Measurements from ENCODE around the gene GIGYF2.

GIGYF2 gene

DNA sequence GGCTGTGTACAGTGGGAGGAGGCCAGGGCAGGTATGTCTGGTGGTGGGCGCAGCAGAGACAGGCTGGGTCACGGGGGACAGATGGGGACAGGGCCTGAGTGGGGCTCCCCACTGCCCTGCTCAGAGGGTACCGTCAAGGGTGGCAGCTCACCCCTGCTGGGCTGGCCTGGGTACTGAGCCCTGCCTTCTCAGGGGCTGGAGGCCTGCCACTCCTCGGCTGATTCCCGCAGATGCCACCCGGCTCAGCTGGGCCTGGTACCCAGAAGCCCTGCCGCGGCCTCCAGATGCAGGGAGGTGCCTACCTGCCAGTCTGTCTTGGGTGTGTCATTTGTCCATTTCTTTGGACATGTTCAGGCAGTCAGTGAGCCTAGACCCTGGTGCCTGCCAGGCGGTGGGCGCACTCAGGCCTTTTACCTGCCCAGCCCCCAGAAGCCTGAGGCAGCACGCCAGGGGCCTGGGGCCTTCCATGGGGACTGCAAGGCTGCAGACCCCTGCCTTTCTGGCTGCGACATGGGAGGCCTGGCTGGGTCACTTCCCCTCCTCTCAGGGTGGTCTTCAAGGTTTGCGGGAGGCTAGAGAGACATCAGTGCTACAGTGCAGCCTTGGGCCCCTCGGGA lies 176.3 kb downstream of the GIGYF2 start:
- Histone ChIP-seq H2AFZ (ENCODE audit: low read depth, low read length) (no peak overlapping the region), H3K4me1 (ENCODE audit: insufficient read depth, low read length) (no peaks in the 10 kb centered on the region), H3K4me2 (ENCODE audit: insufficient read depth, low read length) (no peak overlapping the region), H3K36me3 (ENCODE audit: insufficient read depth, low read length) (no peaks in the 10 kb centered on the region), H3K27me3 (ENCODE audit: insufficient read depth, low read length, poor library complexity) (no peaks in the 10 kb centered on the region), H3K4me3 (ENCODE audit: low read depth in 1 of 2, low read length in 2 of 2) (no peak overlapping the region), H3K79me2 (ENCODE audit: insufficient read depth, low read length) (no peaks in the 10 kb centered on the region), H4K20me1 (ENCODE audit: insufficient read depth, low read length) (no peaks in the 10 kb centered on the region), H3K9ac (ENCODE audit: low read depth, low read length) (no peak overlapping the region), H3K9me3 (ENCODE audit: insufficient read depth, low read length, severe bottlenecking) (no peaks in the 10 kb centered on the region), H3K27ac (ENCODE audit: low read length) (no peak overlapping the region)
- no peak for DNase-seq
- ATAC-seq (ENCODE audit: insufficient read depth, low read depth), result no peak
- no peak for TF ChIP-seq EZH2 (IDR thresholded peaks at IDR 0.05; ENCODE audit: borderline replicate concordance, low read depth, low read length, severe bottlenecking)
- TF ChIP-seq, protein P1, sequence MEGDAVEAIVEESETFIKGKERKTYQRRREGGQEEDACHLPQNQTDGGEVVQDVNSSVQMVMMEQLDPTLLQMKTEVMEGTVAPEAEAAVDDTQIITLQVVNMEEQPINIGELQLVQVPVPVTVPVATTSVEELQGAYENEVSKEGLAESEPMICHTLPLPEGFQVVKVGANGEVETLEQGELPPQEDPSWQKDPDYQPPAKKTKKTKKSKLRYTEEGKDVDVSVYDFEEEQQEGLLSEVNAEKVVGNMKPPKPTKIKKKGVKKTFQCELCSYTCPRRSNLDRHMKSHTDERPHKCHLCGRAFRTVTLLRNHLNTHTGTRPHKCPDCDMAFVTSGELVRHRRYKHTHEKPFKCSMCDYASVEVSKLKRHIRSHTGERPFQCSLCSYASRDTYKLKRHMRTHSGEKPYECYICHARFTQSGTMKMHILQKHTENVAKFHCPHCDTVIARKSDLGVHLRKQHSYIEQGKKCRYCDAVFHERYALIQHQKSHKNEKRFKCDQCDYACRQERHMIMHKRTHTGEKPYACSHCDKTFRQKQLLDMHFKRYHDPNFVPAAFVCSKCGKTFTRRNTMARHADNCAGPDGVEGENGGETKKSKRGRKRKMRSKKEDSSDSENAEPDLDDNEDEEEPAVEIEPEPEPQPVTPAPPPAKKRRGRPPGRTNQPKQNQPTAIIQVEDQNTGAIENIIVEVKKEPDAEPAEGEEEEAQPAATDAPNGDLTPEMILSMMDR (IDR thresholded peaks at IDR 0.05; ENCODE audit: borderline replicate concordance, extremely low read depth, low read length, poor library complexity, severe bottlenecking), result no peak

DNA sequence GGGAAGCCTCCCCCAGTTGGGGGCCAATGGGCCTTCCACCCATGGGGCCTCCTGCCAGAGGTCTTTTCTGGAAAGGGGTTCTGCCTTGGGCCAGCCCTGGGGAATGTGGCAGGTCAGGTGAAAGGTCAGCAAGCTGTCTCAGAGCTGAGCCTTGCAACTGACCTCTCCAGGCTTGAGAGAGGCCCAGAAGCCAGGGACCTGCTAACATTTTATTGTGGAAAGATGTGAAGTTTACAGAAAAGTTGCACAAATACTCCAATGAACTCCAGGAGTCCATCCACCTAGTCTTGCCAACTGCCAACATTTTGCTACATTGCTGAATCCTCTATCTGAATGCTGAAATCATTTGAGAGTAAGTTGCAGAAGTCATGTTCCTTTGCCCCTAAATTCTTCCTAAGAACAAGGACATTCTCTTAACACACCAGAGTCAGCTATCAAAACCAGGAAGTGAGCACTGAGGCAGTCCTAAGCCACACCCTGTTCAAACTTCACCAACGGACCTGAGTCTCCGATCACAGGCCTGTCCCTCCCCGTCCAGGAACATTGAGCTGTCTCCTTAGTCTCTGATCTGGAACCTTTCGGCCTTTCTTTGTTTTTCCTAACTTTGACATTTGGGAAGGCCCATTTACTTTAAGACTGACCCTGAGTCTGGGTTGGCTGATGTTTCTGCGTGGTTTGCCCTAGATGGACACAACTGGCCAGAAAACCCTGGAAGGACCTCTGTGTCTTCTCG lies 176.9 kb downstream of the GIGYF2 start:
- Histone ChIP-seq H3K4me2 (ENCODE audit: insufficient read depth, low read length) (no peak overlapping the region), H3K9me3 (ENCODE audit: insufficient read depth, low read length, severe bottlenecking) (no peaks in the 10 kb centered on the region), H3K27me3 (ENCODE audit: insufficient read depth, low read length, poor library complexity) (no peaks in the 10 kb centered on the region), H2AFZ (ENCODE audit: low read depth, low read length) (no peak overlapping the region), H3K36me3 (ENCODE audit: insufficient read depth, low read length) (no peaks in the 10 kb centered on the region), H3K27ac (ENCODE audit: low read length) (no peak overlapping the region), H3K4me1 (ENCODE audit: insufficient read depth, low read length) (no peaks in the 10 kb centered on the region), H3K9ac (ENCODE audit: low read depth, low read length) (no peak overlapping the region), H3K79me2 (ENCODE audit: insufficient read depth, low read length) (no peaks in the 10 kb centered on the region), H4K20me1 (ENCODE audit: insufficient read depth, low read length) (no peaks in the 10 kb centered on the region), H3K4me3 (ENCODE audit: low read depth in 1 of 2, low read length in 2 of 2) (no peak overlapping the region)
- DNase-seq (no peak), ATAC-seq (ENCODE audit: insufficient read depth, low read depth) (no peak)
- no peak for TF ChIP-seq EZH2 (IDR thresholded peaks at IDR 0.05; ENCODE audit: borderline replicate concordance, low read depth, low read length, severe bottlenecking)
- TF ChIP-seq, protein P1 (IDR thresholded peaks at IDR 0.05; ENCODE audit: borderline replicate concordance, extremely low read depth, low read length, poor library complexity, severe bottlenecking), result no peak

DNA sequence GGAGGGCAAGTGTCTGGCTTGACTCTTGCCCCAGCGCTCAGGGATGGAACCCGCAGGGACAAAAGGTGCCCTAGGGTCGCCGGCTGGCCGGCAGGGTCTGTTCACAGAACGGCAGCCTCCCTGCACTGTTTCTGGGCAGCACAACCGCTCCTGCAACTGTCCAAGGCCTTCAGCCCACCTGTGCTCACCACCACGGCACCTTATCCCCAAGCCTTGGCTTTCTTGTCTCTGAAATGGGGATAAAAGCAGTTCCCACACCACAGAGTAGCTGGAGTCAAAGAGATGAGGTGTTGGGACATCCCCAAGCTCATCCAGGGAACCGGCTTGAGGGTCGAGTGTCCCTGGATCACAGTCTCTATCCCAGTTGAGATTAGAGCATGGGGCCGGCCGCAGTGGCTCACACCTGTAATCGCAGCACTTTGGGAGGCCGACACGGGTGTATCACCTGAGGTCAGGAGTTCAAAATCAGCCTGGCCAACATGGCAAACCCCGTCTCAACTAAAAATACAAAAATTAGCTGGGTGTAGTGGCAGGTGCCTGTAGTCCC lies 177.6 kb downstream of the GIGYF2 start:
- H2AFZ ChIP-seq (ENCODE audit: low read depth, low read length), result no peak overlapping the region
- H3K9me3 ChIP-seq (ENCODE audit: insufficient read depth, low read length, severe bottlenecking), result no peaks in the 10 kb centered on the region
- no peak for DNase-seq
- H3K27ac ChIP-seq (ENCODE audit: low read length), result no peak overlapping the region
- H3K4me3 ChIP-seq (ENCODE audit: low read depth in 1 of 2, low read length in 2 of 2), result no peak overlapping the region
- no peaks in the 10 kb centered on the region for H3K79me2 ChIP-seq (ENCODE audit: insufficient read depth, low read length)
- no peaks in the 10 kb centered on the region for H3K4me1 ChIP-seq (ENCODE audit: insufficient read depth, low read length)
- TF ChIP-seq, protein P1 (IDR thresholded peaks at IDR 0.05; ENCODE audit: borderline replicate concordance, extremely low read depth, low read length, poor library complexity, severe bottlenecking), result no peak
- no peak for TF ChIP-seq EZH2 (IDR thresholded peaks at IDR 0.05; ENCODE audit: borderline replicate concordance, low read depth, low read length, severe bottlenecking)
- ATAC-seq (ENCODE audit: insufficient read depth, low read depth), result no peak
- H3K9ac ChIP-seq (ENCODE audit: low read depth, low read length), result no peak overlapping the region
- H3K36me3 ChIP-seq (ENCODE audit: insufficient read depth, low read length), result no peaks in the 10 kb centered on the region
- H3K4me2 ChIP-seq (ENCODE audit: insufficient read depth, low read length), result no peak overlapping the region
- H3K27me3 ChIP-seq (ENCODE audit: insufficient read depth, low read length, poor library complexity), result no peaks in the 10 kb centered on the region
- no peaks in the 10 kb centered on the region for H4K20me1 ChIP-seq (ENCODE audit: insufficient read depth, low read length)
